Astrocyte (in vitro differentiated cells and primary cell): ENCODE results near the gene ARL13B.

Experiments
- EZH2 ChIP-seq: IDR thresholded peaks from 2 replicates; pipeline ENCODE4 v1.6.1; 2012; ENCODE audit warnings: mild to moderate bottlenecking, low read length, inconsistent platforms; ENCODE audit not compliant: insufficient read depth
- TF ChIP-seq, protein P1 (sequence below): IDR thresholded peaks from 2 replicates; pipeline ENCODE4 v1.5.1; 2011; ENCODE audit warnings: low read depth, mild to moderate bottlenecking, inconsistent platforms, low read length, moderate library complexity; ENCODE audit not compliant: insufficient read depth

DNA sequence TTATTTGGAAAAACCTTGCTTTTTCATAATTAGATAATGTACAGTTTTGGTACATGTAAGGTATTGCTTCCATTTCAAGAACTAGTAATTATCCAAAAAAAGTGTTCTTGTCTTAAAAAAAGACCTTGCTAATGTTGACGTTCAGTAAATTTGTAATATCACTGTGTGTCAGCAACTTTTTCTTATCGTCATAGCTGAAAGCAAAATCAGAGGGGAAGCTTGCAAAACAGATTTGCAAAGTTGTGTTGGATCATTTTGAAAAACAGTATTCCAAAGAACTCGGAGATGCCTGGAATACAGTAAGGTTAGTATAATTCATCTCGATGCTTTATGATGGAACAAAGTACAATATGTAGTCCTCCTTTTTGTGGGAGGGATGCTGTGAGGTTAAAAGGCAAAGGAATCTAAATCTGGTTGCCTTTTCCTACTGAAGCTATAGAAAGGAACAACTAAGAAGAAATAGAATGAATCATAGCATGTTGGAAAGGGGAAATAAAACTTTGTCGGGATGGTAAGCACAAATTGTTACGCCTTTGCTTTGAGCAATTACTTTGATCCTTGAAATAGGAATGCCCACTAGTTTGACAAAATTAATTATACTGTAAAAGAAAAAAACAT is 84.4 kb downstream of the ARL13B start:
- TF ChIP-seq, protein P1, sequence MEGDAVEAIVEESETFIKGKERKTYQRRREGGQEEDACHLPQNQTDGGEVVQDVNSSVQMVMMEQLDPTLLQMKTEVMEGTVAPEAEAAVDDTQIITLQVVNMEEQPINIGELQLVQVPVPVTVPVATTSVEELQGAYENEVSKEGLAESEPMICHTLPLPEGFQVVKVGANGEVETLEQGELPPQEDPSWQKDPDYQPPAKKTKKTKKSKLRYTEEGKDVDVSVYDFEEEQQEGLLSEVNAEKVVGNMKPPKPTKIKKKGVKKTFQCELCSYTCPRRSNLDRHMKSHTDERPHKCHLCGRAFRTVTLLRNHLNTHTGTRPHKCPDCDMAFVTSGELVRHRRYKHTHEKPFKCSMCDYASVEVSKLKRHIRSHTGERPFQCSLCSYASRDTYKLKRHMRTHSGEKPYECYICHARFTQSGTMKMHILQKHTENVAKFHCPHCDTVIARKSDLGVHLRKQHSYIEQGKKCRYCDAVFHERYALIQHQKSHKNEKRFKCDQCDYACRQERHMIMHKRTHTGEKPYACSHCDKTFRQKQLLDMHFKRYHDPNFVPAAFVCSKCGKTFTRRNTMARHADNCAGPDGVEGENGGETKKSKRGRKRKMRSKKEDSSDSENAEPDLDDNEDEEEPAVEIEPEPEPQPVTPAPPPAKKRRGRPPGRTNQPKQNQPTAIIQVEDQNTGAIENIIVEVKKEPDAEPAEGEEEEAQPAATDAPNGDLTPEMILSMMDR, result no peak
- no peak for TF ChIP-seq EZH2
